Activated CD8-positive, alpha-beta T cell treated with anti-CD3 and anti-CD28 coated beads for 36 hours (primary cell): ENCODE results near the gene EHMT1. TPM values are rescaled to one million over a fixed set of nuclear protein-coding genes. Genes with fewer than 3 reads are reported as not detected.

Experiments
- ATAC-seq: fragments of 200-7000 bp; cut with Tn5 transposase; one replicate; pipeline ENCODE4 v1.10.0; 2021; ENCODE audit warnings: mild to moderate bottlenecking, moderate library complexity
- CTCF ChIA-PET: fragments of 350-600 bp; sonication (Branson Sonifier 250); formaldehyde crosslinking; loops from one replicate; lab custom pipeline; 2021; ENCODE audit warnings: antibody characterized with exemption; lab: Charles Lee
- POLR2A ChIA-PET: fragments of 350-600 bp; sonication (Branson Sonifier 250); formaldehyde crosslinking; loops from one replicate; lab custom pipeline; 2021; ENCODE audit warnings: antibody characterized with exemption; lab: Charles Lee
- DNase-seq: peaks from one replicate; pipeline ENCODE4 v3.0.0-alpha.2; 2020
- H3K27ac Mint-ChIP-seq: one replicate; pipeline ENCODE4 v1.8.0; 2021; ENCODE audit warnings: mild to moderate bottlenecking, mixed read lengths
- H3K27me3 Mint-ChIP-seq: one replicate; pipeline ENCODE4 v1.8.0; 2021; ENCODE audit warnings: mixed read lengths
- H3K36me3 Mint-ChIP-seq: one replicate; pipeline ENCODE4 v1.8.0; 2021; ENCODE audit warnings: low read depth, mixed read lengths
- H3K4me1 Mint-ChIP-seq: one replicate; pipeline ENCODE4 v1.8.0; 2021; ENCODE audit warnings: low read depth, mixed read lengths
- H3K4me3 Mint-ChIP-seq: one replicate; pipeline ENCODE4 v1.8.0; 2021; ENCODE audit warnings: mild to moderate bottlenecking, moderate library complexity, mixed read lengths
- H3K9me3 Mint-ChIP-seq: one replicate; pipeline ENCODE4 v1.8.0; 2021; ENCODE audit warnings: mixed read lengths
- CTCF ChIP-seq: fragments of 200-600 bp; IDR thresholded peaks from one replicate; pipeline ENCODE4 v1.8.0; 2022; ENCODE audit warnings: antibody characterized with exemption, mild to moderate bottlenecking
- intact Hi-C: fragments of 100-400 bp; cut with micrococcal nuclease; formaldehyde crosslinking; loops from one replicate; pipeline ENCODE4 v1.10.0; 2022
- total RNA-seq, 2 experiments: library from RNA; stranded (reverse); gene quantifications; one replicate each; pipeline ENCODE4 v1.2.3, GENCODE V29; 2021

Gene EHMT1
- total RNA-seq, 2 experiments from 2014 or later = 62.1 to 67.1 TPM

- no peak for TF ChIP-seq CTCF
- H3K27me3 Mint-ChIP-seq = no peaks in the 10 kb centered on the region
- intact Hi-C loops = no loop called here
- H3K9me3 Mint-ChIP-seq = peaks cover 19% of the 10 kb centered on the region
- peaks cover 41% of the 10 kb centered on the region for H3K4me1 Mint-ChIP-seq
- POLR2A ChIA-PET = no interaction called here
- H3K36me3 Mint-ChIP-seq = peaks cover 26% of the 10 kb centered on the region
- DNase-seq (no peak), ATAC-seq (peak; percentile 42)
- CTCF ChIA-PET = interaction anchor here (1.8 kb wide), 1 partner anchor 11 kb away, joined by 5 read pairs; no protein-coding TSS in a partner anchor
- H3K4me3 Mint-ChIP-seq = no peak overlapping the region
- H3K27ac Mint-ChIP-seq = peak overlapping the region; percentile 57
These were observed 87.1 kb downstream of the EHMT1 start for GRCh38 chr9:137705906-137706305.

GRCh38 chr9:137707361-137707760 lies 88.6 kb downstream of the EHMT1 start:
- no peak for ATAC-seq
- ChIA-PET CTCF (no interaction called here), POLR2A (no interaction called here)
- no peak overlapping the region for H3K4me3 Mint-ChIP-seq
- H3K27me3 Mint-ChIP-seq = no peaks in the 10 kb centered on the region
- H3K27ac Mint-ChIP-seq = no peak overlapping the region
- no peak for TF ChIP-seq CTCF
- H3K36me3 Mint-ChIP-seq = peaks cover 32% of the 10 kb centered on the region
- intact Hi-C loops = no loop called here
- H3K9me3 Mint-ChIP-seq = peaks cover 15% of the 10 kb centered on the region
- no peak for DNase-seq
- peaks cover 52% of the 10 kb centered on the region for H3K4me1 Mint-ChIP-seq

- ChIA-PET POLR2A (no interaction called here), CTCF (interaction anchor here (1.0 to 1.8 kb wide), 2 partner anchors 13 to 18 kb away, joined by 3 to 5 read pairs; no protein-coding TSS in a partner anchor)
- DNase-seq (no peak), ATAC-seq (no peak)
- Mint-ChIP-seq H3K27ac (no peak overlapping the region), H3K4me1 (peaks cover 51% of the 10 kb centered on the region), H3K9me3 (peaks cover 2% of the 10 kb centered on the region), H3K36me3 (peaks cover 26% of the 10 kb centered on the region), H3K27me3 (no peaks in the 10 kb centered on the region), H3K4me3 (no peak overlapping the region)
- intact Hi-C loops = no loop called here
- TF ChIP-seq CTCF = no peak
These were observed 89.9 kb downstream of the EHMT1 start for GRCh38 chr9:137708590-137709284.

GRCh38 chr9:137709411-137710101 lies 90.8 kb downstream of the EHMT1 start:
- ATAC-seq (no peak), DNase-seq (no peak)
- H3K36me3 Mint-ChIP-seq = peaks cover 31% of the 10 kb centered on the region
- no peaks in the 10 kb centered on the region for H3K27me3 Mint-ChIP-seq
- no peak overlapping the region for H3K4me3 Mint-ChIP-seq
- TF ChIP-seq CTCF = no peak
- intact Hi-C loops = no loop called here
- POLR2A ChIA-PET = no interaction called here
- H3K27ac Mint-ChIP-seq = no peak overlapping the region
- peaks cover 5% of the 10 kb centered on the region for H3K9me3 Mint-ChIP-seq
- peaks cover 49% of the 10 kb centered on the region for H3K4me1 Mint-ChIP-seq
- CTCF ChIA-PET = interaction anchor here (1.0 to 1.8 kb wide), 2 partner anchors 14 to 19 kb away, joined by 3 to 5 read pairs; no protein-coding TSS in a partner anchor

GRCh38 chr9:137710704-137711103 lies 91.9 kb downstream of the EHMT1 start:
- DNase-seq = no peak
- Mint-ChIP-seq H3K36me3 (peaks cover 37% of the 10 kb centered on the region), H3K27me3 (no peaks in the 10 kb centered on the region), H3K4me3 (no peak overlapping the region), H3K9me3 (peaks cover 12% of the 10 kb centered on the region), H3K27ac (no peak overlapping the region), H3K4me1 (peaks cover 47% of the 10 kb centered on the region)
- CTCF ChIA-PET = interaction anchor here (0.5 kb wide), 1 partner anchor 60 kb away, joined by 3 read pairs; no protein-coding TSS in a partner anchor
- no peak for TF ChIP-seq CTCF
- POLR2A ChIA-PET = no interaction called here
- intact Hi-C loops = no loop called here
- ATAC-seq = no peak
